ENCODE results near the gene HMGA1.
"Not testable (repeated sequence)": the region's sequence is repeated elsewhere in the genome, so short reads cannot be mapped to it uniquely, and the experiment has no call there.

HMGA1 gene

GRCh38 chr6:34240329-34241248 lies 3.9 kb downstream of the HMGA1 start:
- DNase-seq (ENCODE audit: low read depth) = no peak

GRCh38 chr6:34241351-34242215 lies 4.9 kb downstream of the HMGA1 start:
- DNase-seq (ENCODE audit: low read depth) = no peak

GRCh38 chr6:34242252-34243130 lies 5.8 kb downstream of the HMGA1 start:
- DNase-seq (ENCODE audit: low read depth) = no peak

GRCh38 chr6:34243131-34243771 lies 6.6 kb downstream of the HMGA1 start:
- DNase-seq (ENCODE audit: low read depth) = no peak

DNA sequence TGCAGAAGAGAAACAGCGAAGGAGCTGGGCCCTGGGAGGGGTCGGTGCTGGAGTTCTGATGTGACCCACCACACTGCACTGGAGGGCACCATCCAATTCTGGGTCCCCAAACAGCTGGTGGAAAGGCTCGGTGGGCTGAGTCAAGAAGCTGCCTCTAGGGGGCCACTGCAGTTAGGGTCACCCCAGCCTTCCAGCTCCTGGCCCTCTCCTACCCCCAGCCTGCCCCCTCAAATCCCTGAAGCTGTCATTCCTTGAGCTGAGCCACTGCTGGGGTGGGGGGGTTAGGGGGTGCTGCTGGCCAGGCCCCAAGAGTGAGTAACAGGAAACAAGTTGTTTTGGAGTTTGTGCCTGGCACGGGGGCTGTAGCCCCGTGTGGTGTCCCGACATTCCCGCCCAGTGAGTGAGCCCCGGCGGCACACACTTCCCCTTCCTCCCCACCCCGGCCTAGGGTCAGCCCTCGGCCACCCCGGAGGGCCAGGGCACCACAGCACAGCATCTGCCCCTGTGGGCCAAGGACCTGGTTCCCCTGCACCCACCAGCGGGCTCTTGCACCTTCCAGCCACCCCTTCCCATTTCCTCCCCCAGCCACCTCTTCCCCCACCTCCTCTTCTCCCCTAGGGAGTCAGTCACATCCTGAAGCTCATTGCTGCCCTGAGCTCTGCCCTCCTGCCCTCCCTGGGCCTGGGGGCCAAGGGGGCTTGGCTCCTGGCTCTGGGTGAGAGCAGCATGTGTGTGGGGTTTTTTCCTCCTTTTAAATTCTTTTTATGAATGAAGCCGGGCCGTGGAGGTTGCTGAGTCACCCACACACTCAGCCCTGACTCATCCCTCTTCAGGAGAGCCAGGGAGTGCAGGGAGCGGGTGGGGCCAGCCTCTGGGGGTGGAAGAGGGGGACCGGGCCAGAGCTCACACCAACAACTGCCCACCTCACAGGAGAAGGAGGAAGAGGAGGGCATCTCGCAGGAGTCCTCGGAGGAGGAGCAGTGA lies 7.5 kb downstream of the HMGA1 start:
- peak; percentile 81 for DNase-seq (ENCODE audit: low read depth)

GRCh38 chr6:34245032-34245760 lies 8.5 kb downstream of the HMGA1 start:
- not testable (repeated sequence) for DNase-seq (ENCODE audit: low read depth)

GRCh38 chr6:34245761-34246140 lies 9.1 kb downstream of the HMGA1 start:
- DNase-seq (ENCODE audit: low read depth) = not testable (repeated sequence)

GRCh38 chr6:34246249-34246562 lies 9.5 kb downstream of the HMGA1 start:
- no peak for DNase-seq (ENCODE audit: low read depth)

GRCh38 chr6:34246563-34247391 lies 10.1 kb downstream of the HMGA1 start:
- no peak for DNase-seq (ENCODE audit: low read depth)

GRCh38 chr6:34247481-34248197 lies 11.0 kb downstream of the HMGA1 start:
- no peak for DNase-seq (ENCODE audit: low read depth)

DNA sequence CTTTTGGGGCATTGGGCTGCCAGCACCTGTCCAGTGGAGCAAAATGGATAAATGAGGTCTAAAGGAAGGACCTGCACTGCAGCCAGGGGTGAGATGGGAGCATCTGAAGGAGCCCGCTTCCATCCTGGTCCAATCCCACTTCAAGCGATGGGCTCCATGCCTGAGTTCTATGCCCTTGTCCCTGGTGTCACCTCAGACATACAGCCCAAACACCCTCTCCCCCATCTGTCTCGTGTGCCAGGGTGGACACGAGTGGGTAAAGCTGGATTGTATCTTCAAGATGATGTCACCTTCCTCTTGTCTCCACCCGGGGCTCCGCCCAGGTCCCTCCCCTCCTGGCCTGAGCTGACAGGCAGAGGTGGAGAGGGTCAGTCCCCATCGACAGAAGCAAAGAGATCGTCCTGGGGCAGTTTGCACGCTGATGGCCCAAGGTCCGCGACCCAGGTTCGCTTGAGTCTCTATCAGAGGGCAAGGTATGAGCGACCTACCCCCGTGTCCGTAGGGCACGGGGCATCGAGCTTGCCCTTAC lies 11.6 kb downstream of the HMGA1 start:
- no peak for DNase-seq (ENCODE audit: low read depth)

GRCh38 chr6:34248727-34249468 lies 12.2 kb downstream of the HMGA1 start, which contains the start of gene SMIM29:
SMIM29 (minus strand) TSS chr6:34249006; CDS start chr6:34247791, 1,215 bp downstream.
- DNase-seq (ENCODE audit: low read depth) = peak; percentile 88

DNA sequence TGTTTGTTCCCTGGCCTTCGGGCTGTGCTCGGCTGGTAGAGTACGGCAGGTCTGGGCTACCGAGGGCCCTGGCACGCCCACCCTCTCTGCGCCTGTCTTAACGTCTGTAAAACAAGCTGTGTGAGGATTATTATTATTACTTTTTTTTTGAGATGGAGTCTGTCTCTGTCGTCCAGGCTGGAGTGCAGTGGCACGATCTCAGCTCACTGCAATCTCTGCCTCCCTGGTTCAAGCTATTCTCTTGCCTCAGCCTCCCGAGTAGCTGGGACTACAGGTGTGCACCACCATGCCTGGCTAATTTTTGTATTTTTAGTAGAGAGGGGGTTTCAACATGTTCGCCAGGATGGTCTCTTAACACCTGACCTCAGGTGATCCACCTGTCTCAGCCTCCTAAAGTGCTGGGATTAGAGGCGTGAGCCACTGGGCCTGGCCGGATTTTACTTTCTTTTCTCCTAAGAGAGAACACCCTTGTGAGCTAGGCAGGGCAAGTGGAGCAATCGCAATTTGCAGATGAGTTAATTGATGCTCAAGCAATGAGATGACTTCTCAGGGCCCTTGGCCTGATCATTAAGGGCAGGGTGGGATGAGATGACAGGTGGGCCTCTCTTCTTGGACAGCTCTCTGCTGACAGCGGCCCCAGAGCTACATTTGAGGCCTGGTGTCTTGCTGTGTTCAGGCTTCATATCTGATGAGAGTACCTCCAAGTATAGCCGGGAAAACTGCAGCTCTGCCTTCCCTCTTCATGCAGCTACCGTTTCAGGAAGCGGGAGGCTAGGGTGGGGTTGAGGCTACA lies 13.0 kb downstream of the HMGA1 start:
- no peak for DNase-seq (ENCODE audit: low read depth)

- not testable (repeated sequence) for DNase-seq (ENCODE audit: low read depth)
These were observed 15.7 kb downstream of the HMGA1 start for GRCh38 chr6:34252395-34252794.

GRCh38 chr6:34259529-34260069 lies 22.9 kb downstream of the HMGA1 start:
- DNase-seq (ENCODE audit: low read depth) = no peak

Data from fibroblast of the conjunctiva (primary cell).